GM12865 (cell line): ENCODE measurements around the gene VRK1.

Experiments
- DNase-seq: peaks from one replicate; pipeline ENCODE4 v3.0.0; 2010; ENCODE audit warnings: low read depth
- H3K4me3 ChIP-seq: 2 replicates; pipeline ENCODE4 v1.5.1; 2011; ENCODE audit warnings: mild to moderate bottlenecking, low read depth, low read length, control low read depth
- CTCF ChIP-seq: IDR thresholded peaks from 2 replicates; pipeline ENCODE4 v1.5.1; 2011; ENCODE audit warnings: low read length, control low read depth, low read depth, inconsistent platforms; ENCODE audit not compliant: insufficient read depth; ENCODE audit errors: missing control alignments

Gene VRK1

GRCh38 chr14:96849733-96850132, 52.6 kb downstream of the VRK1 start:
- no peak overlapping the region for H3K4me3 ChIP-seq
- no peak for DNase-seq
- no peak for TF ChIP-seq CTCF

- no peak for TF ChIP-seq CTCF
- H3K4me3 ChIP-seq = no peak overlapping the region
- DNase-seq = no peak
These were observed 54.7 kb downstream of the VRK1 start for GRCh38 chr14:96851694-96852381.

GRCh38 chr14:96852823-96853422, 55.7 kb downstream of the VRK1 start:
- no peak overlapping the region for H3K4me3 ChIP-seq
- DNase-seq = peak; percentile 48
- peak; percentile 64 for TF ChIP-seq CTCF

- TF ChIP-seq CTCF = no peak
- no peak overlapping the region for H3K4me3 ChIP-seq
- no peak for DNase-seq
These were observed 61.5 kb downstream of the VRK1 start for GRCh38 chr14:96858643-96859042.

- DNase-seq = no peak
- no peak for TF ChIP-seq CTCF
These were observed 64.6 kb downstream of the VRK1 start for GRCh38 chr14:96861568-96862310.

GRCh38 chr14:96863327-96863985, 66.3 kb downstream of the VRK1 start:
- H3K4me3 ChIP-seq = no peak overlapping the region
- no peak for TF ChIP-seq CTCF
- no peak for DNase-seq

More at GRCh38 chr14:96861568-96862310, 64.6 kb downstream of the VRK1 start:
- H3K4me3 ChIP-seq = no peak overlapping the region
